Thyroid gland (tissue), 4 donors: ENCODE data around the gene LAD1. TPM values are rescaled to one million over a fixed set of nuclear protein-coding genes. Genes with fewer than 3 reads are reported as not detected.
A peak's percentile ranks its signal among the peaks of the same experiment; 100 is the strongest.

ENCODE experiments used
- DNase-seq, 2 donors: peaks; one replicate each; pipeline ENCODE4 v3.0.0-alpha.2; 2019
- H3K27ac ChIP-seq, 3 donors: fragments of 200-600 bp; sonication (generic); 1 replicate in 2 of 3; 2 replicates in 1 of 3; pipeline ENCODE4 v1.5.1; 2016 to 2019; ENCODE audit warnings: mild to moderate bottlenecking in 1 of 3, moderate library complexity in 1 of 3
- H3K27me3 ChIP-seq: fragments of 200-600 bp; sonication (generic); one replicate; pipeline ENCODE4 v1.5.1; 2019
- H3K36me3 ChIP-seq, 2 donors: fragments of 200-600 bp; sonication (generic); one replicate each; pipeline ENCODE4 v1.5.1; 2016 to 2019
- H3K4me1 ChIP-seq, 2 donors: fragments of 200-600 bp; sonication (generic); one replicate each; pipeline ENCODE4 v1.5.1; 2017 to 2019
- H3K4me3 ChIP-seq, 3 donors: fragments of 200-600 bp; sonication (generic); replicated peaks in 1 of 3; 1 replicate in 2 of 3; 2 replicates in 1 of 3; pipeline ENCODE4 v1.5.1; 2016; ENCODE audit warnings: mild to moderate bottlenecking in 1 of 3
- H3K9me3 ChIP-seq: fragments of 200-600 bp; sonication (generic); one replicate; pipeline ENCODE4 v1.5.1; 2017
- CTCF ChIP-seq, 6 experiments: fragments of 200-600 bp in 3 of 6; fragments of 450-650 bp in 3 of 6; sonication (generic) in 3 of 6; IDR thresholded peaks; one replicate each; pipeline ENCODE4 v1.5.1; 2016 to 2019; ENCODE audit warnings: antibody characterized with exemption in 6 of 6, mild to moderate bottlenecking in 2 of 6, inconsistent platforms in 1 of 6, moderate library complexity in 1 of 6
- POLR2A ChIP-seq, 2 donors: fragments of 450-650 bp; IDR thresholded peaks; one replicate each; pipeline ENCODE4 v1.6.1; 2017; ENCODE audit warnings: antibody characterized with exemption in 2 of 2, mild to moderate bottlenecking in 2 of 2, moderate library complexity in 1 of 2
- WGBS, 2 donors: methylation state at CpG; one replicate each; pipeline ENCODE4 v1.1.5; 2017; 5-methylcytosine and 5-hydroxymethylcytosine counted together
- intact Hi-C: fragments of 100-400 bp; cut with DNase I; formaldehyde crosslinking; loops from one replicate; pipeline ENCODE4 v1.15.1; 2023
- total RNA-seq, 4 donors: library from RNA; depleted of rRNA; stranded (reverse); fragments of >200 nt; gene quantifications; one replicate each; pipeline ENCODE4 v1.2.3, GENCODE V29; 2016

Gene LAD1
- total RNA-seq, 4 donors from 2014 or later, result 2.9 to 7.4 (median 5.1) TPM

- H3K4me1 ChIP-seq, result peaks cover 0 to 3% of the 10 kb centered on the region in 2 donors
- no peak for DNase-seq
- H3K36me3 ChIP-seq, result no peaks in the 10 kb centered on the region
- 88 to 94% methylated on average over 9 to 11 of the region's 11 CpGs for WGBS, 2 donors
- intact Hi-C loops, result no loop called here
- H3K27ac ChIP-seq, result no peak overlapping the region
- no peaks in the 10 kb centered on the region for H3K9me3 ChIP-seq
- no peaks in the 10 kb centered on the region for H3K27me3 ChIP-seq
- H3K4me3 ChIP-seq, result no peak overlapping the region
- TF ChIP-seq CTCF (IDR thresholded peaks at IDR 0.05) (no peak), POLR2A (IDR thresholded peaks at IDR 0.05) (no peak)
These were observed 5.8 kb upstream of the LAD1 start for GRCh38 chr1:201404722-201405483.

- Histone ChIP-seq H3K9me3 (no peaks in the 10 kb centered on the region), H3K36me3 (no peaks in the 10 kb centered on the region), H3K4me3 (no peak overlapping the region), H3K27ac (no peak overlapping the region), H3K4me1 (peaks cover 4 to 12% of the 10 kb centered on the region in 2 donors), H3K27me3 (no peaks in the 10 kb centered on the region)
- DNase-seq, result no peak
- 66 to 69% methylated on average over 7 of the region's 7 CpGs for WGBS, 2 donors
- TF ChIP-seq CTCF (IDR thresholded peaks at IDR 0.05) (no peak), POLR2A (IDR thresholded peaks at IDR 0.05) (no peak)
- intact Hi-C loops, result no loop called here
These were observed 4.9 kb upstream of the LAD1 start for GRCh38 chr1:201404055-201404454.

- intact Hi-C loops, result no loop called here
- Histone ChIP-seq H3K27me3 (no peaks in the 10 kb centered on the region), H3K4me1 (peaks cover 7 to 17% of the 10 kb centered on the region in 2 donors), H3K27ac (no peak overlapping the region), H3K9me3 (no peaks in the 10 kb centered on the region), H3K4me3 (no peak overlapping the region), H3K36me3 (no peaks in the 10 kb centered on the region)
- TF ChIP-seq POLR2A (IDR thresholded peaks at IDR 0.05), result no peak
- TF ChIP-seq CTCF (IDR thresholded peaks at IDR 0.05), result no peak
- 61 to 69% methylated on average over 1 of the region's 1 CpG for WGBS, 2 donors
- DNase-seq, result no peak
These were observed 4.2 kb upstream of the LAD1 start for GRCh38 chr1:201403359-201403758.

GRCh38 chr1:201401700-201402099, 2.6 kb upstream of the LAD1 start:
- TF ChIP-seq CTCF (IDR thresholded peaks at IDR 0.05) (no peak), POLR2A (IDR thresholded peaks at IDR 0.05) (no peak)
- H3K36me3 ChIP-seq, result no peaks in the 10 kb centered on the region
- no peaks in the 10 kb centered on the region for H3K27me3 ChIP-seq
- peaks cover 7 to 23% of the 10 kb centered on the region in 2 donors for H3K4me1 ChIP-seq
- WGBS, 2 donors, result 82 to 85% methylated on average over 2 of the region's 2 CpGs
- DNase-seq, result no peak
- H3K9me3 ChIP-seq, result no peaks in the 10 kb centered on the region
- H3K27ac ChIP-seq, result no peak overlapping the region
- intact Hi-C loops, result no loop called here
- H3K4me3 ChIP-seq, result no peak overlapping the region

- no peaks in the 10 kb centered on the region for H3K9me3 ChIP-seq
- no peak overlapping the region for H3K27ac ChIP-seq
- intact Hi-C loops, result no loop called here
- no peak overlapping the region for H3K4me3 ChIP-seq
- H3K36me3 ChIP-seq, result no peaks in the 10 kb centered on the region
- 81 to 85% methylated on average over 2 of the region's 2 CpGs for WGBS, 2 donors
- H3K27me3 ChIP-seq, result no peaks in the 10 kb centered on the region
- TF ChIP-seq POLR2A (IDR thresholded peaks at IDR 0.05), result no peak
- no peak for TF ChIP-seq CTCF (IDR thresholded peaks at IDR 0.05)
- H3K4me1 ChIP-seq, result peaks cover 7 to 25% of the 10 kb centered on the region in 2 donors
- peak in 1 of 2 donors; percentile 28 for DNase-seq
These were observed 1.7 kb upstream of the LAD1 start for GRCh38 chr1:201400852-201401230.
